Type B pancreatic cell (in vitro differentiated cells): Measurements from ENCODE around the gene ARL5C. TPM values are rescaled to one million over a fixed set of nuclear protein-coding genes. Genes with fewer than 3 reads are reported as not detected.

ENCODE experiments used
- DNase-seq: peaks from one replicate; pipeline ENCODE4 v3.0.0; 2021; ENCODE audit warnings: mixed read lengths; ENCODE audit not compliant: unreplicated experiment; ENCODE audit errors: extremely low spot score
- H3K27ac Mint-ChIP-seq: 2 replicates; pipeline ENCODE4 v1.8.0; 2021; ENCODE audit warnings: mild to moderate bottlenecking, mixed read lengths
- H3K27me3 Mint-ChIP-seq: 2 replicates; pipeline ENCODE4 v1.8.0; 2021; ENCODE audit warnings: mixed read lengths
- H3K36me3 Mint-ChIP-seq: 2 replicates; pipeline ENCODE4 v1.8.0; 2021; ENCODE audit warnings: mixed read lengths
- H3K4me1 Mint-ChIP-seq: one replicate; pipeline ENCODE4 v1.8.0; 2021; ENCODE audit warnings: mixed read lengths; ENCODE audit not compliant: unreplicated experiment
- H3K4me3 Mint-ChIP-seq: 2 replicates; pipeline ENCODE4 v1.8.0; 2021; ENCODE audit warnings: mild to moderate bottlenecking, mixed read lengths
- H3K9me3 Mint-ChIP-seq: 2 replicates; pipeline ENCODE4 v1.8.0; 2021; ENCODE audit warnings: mixed read lengths
- CTCF ChIP-seq: fragments of 200-600 bp; sonication (generic); conservative IDR thresholded peaks from 2 replicates; pipeline ENCODE4 v1.5.0; 2021; ENCODE audit warnings: antibody characterized with exemption, mild to moderate bottlenecking
- total RNA-seq: library from RNA; stranded (reverse); gene quantifications from 2 replicates; pipeline ENCODE4 v1.2.1, GENCODE V29; 2021; ENCODE audit warnings: low replicate concordance

The ARL5C gene
- total RNA-seq, 1 donor from 2014 or later: not detected

GRCh38 chr17:39200957-39201510 is 35.1 kb upstream of the ARL5C start:
- peak overlapping the region; percentile 92 for H3K4me3 Mint-ChIP-seq
- no peaks in the 10 kb centered on the region for H3K9me3 Mint-ChIP-seq
- TF ChIP-seq CTCF: no peak
- peak overlapping the region; percentile 98 for H3K27ac Mint-ChIP-seq
- peaks cover 18% of the 10 kb centered on the region for H3K36me3 Mint-ChIP-seq
- H3K4me1 Mint-ChIP-seq: peaks cover 20% of the 10 kb centered on the region
- no peaks in the 10 kb centered on the region for H3K27me3 Mint-ChIP-seq
- no peak for DNase-seq

GRCh38 chr17:39200070-39200879 is 34.3 kb upstream of the ARL5C start, which contains the start of gene RPL19:
Gene RPL19, plus strand, starts transcription at chr17:39200283. Its CDS starts 62 bp downstream, at chr17:39200345.
- peaks cover 18% of the 10 kb centered on the region for H3K36me3 Mint-ChIP-seq
- H3K4me3 Mint-ChIP-seq: peak within 1 kb of the TSS; percentile 92
- H3K4me1 Mint-ChIP-seq: peaks cover 20% of the 10 kb centered on the region
- no peak for DNase-seq
- H3K9me3 Mint-ChIP-seq: no peaks in the 10 kb centered on the region
- H3K27ac Mint-ChIP-seq: peak within 1 kb of the TSS; percentile 98
- TF ChIP-seq CTCF: no peak
- no peaks in the 10 kb centered on the region for H3K27me3 Mint-ChIP-seq

- H3K27ac Mint-ChIP-seq: peak overlapping the region; percentile 98
- peaks cover 22% of the 10 kb centered on the region for H3K4me1 Mint-ChIP-seq
These were observed 33.8 kb upstream of the ARL5C start for GRCh38 chr17:39199820-39200069.

GRCh38 chr17:39198186-39198566 is 32.2 kb upstream of the ARL5C start:
- Mint-ChIP-seq H3K4me1 (peaks cover 24% of the 10 kb centered on the region), H3K27ac (peak overlapping the region; percentile 41), H3K4me3 (peak overlapping the region; percentile 92)

More at GRCh38 chr17:39199820-39200069, 33.8 kb upstream of the ARL5C start:
- H3K36me3 Mint-ChIP-seq: peaks cover 18% of the 10 kb centered on the region
- TF ChIP-seq CTCF: no peak
- peak overlapping the region; percentile 92 for H3K4me3 Mint-ChIP-seq
- H3K9me3 Mint-ChIP-seq: no peaks in the 10 kb centered on the region
- no peaks in the 10 kb centered on the region for H3K27me3 Mint-ChIP-seq
- DNase-seq: peak; percentile 83

More at GRCh38 chr17:39198186-39198566, 32.2 kb upstream of the ARL5C start:
- no peak for DNase-seq
- peaks cover 15% of the 10 kb centered on the region for H3K36me3 Mint-ChIP-seq
- no peaks in the 10 kb centered on the region for H3K9me3 Mint-ChIP-seq
- TF ChIP-seq CTCF: no peak
- no peaks in the 10 kb centered on the region for H3K27me3 Mint-ChIP-seq
